ENCODE measurements around the gene P3H4.

GRCh38 chr17:41793784-41794539 lies 17.8 kb downstream of the P3H4 start:
- TF ChIP-seq POLR2AphosphoS5 (IDR thresholded peaks at IDR 0.05; ENCODE audit: low read depth, low read length) (no peak), TAF1 (IDR thresholded peaks at IDR 0.05; ENCODE audit: borderline replicate concordance, insufficient read depth, low read length) (no peak), SIN3A (IDR thresholded peaks at IDR 0.05; ENCODE audit: borderline replicate concordance, insufficient read depth, low read length) (no peak), REST (IDR thresholded peaks at IDR 0.05; ENCODE audit: insufficient read depth in 1 of 2, low read depth in 2 of 2, low read length in 2 of 2) (no peak)
